Measurements from ENCODE around the gene PPA2. TPM values are rescaled to one million over a fixed set of nuclear protein-coding genes. Genes with fewer than 3 reads are reported as not detected.

The PPA2 gene
- total and polyA plus RNA-seq, 8 donors = 75.3 to 102 (median 86.6) TPM

GRCh38 chr4:105432438-105432837 lies 41.4 kb downstream of the PPA2 start:
- DNase-seq (peak in 1 of 4 donors; percentile 8), ATAC-seq (no peak)
- intact Hi-C loops (cut with DNase I) = no loop called here
- Histone ChIP-seq H3K9me3 (peaks cover 0 to 6% of the 10 kb centered on the region in 2 donors), H3K27ac (no peak overlapping the region), H3K4me3 (no peak overlapping the region), H3K36me3 (peaks cover 0 to 58% of the 10 kb centered on the region in 2 donors), H3K4me1 (no peaks in the 10 kb centered on the region), H3K27me3 (no peaks in the 10 kb centered on the region)
- no peak for TF ChIP-seq CTCF (IDR thresholded peaks at IDR 0.05)

GRCh38 chr4:105430811-105431210 lies 43.1 kb downstream of the PPA2 start:
- H3K36me3 ChIP-seq = peaks cover 0 to 58% of the 10 kb centered on the region in 2 donors
- DNase-seq (no peak), ATAC-seq (no peak)
- H3K27me3 ChIP-seq = no peaks in the 10 kb centered on the region
- H3K9me3 ChIP-seq = peaks cover 0 to 10% of the 10 kb centered on the region in 2 donors
- no peaks in the 10 kb centered on the region for H3K4me1 ChIP-seq
- no peak overlapping the region for H3K27ac ChIP-seq
- intact Hi-C loops (cut with DNase I) = no loop called here
- no peak overlapping the region for H3K4me3 ChIP-seq
- no peak for TF ChIP-seq CTCF (IDR thresholded peaks at IDR 0.05)

- Histone ChIP-seq H3K9me3 (peaks cover 0 to 7% of the 10 kb centered on the region in 2 donors), H3K4me1 (no peaks in the 10 kb centered on the region), H3K27me3 (no peaks in the 10 kb centered on the region), H3K27ac (no peak overlapping the region), H3K36me3 (peaks cover 0 to 51% of the 10 kb centered on the region in 2 donors), H3K4me3 (no peak overlapping the region)
- DNase-seq (peak in 1 of 4 donors; percentile 60), ATAC-seq (no peak)
- TF ChIP-seq CTCF (IDR thresholded peaks at IDR 0.05) = no peak
- intact Hi-C loops (cut with DNase I) = no loop called here
These were observed 47.5 kb downstream of the PPA2 start for GRCh38 chr4:105426187-105426897.

GRCh38 chr4:105422207-105422920 lies 51.5 kb downstream of the PPA2 start:
- no peak for DNase-seq
- no peak overlapping the region for H3K27ac ChIP-seq
- TF ChIP-seq CTCF (IDR thresholded peaks at IDR 0.05) = no peak
- no peak for ATAC-seq
- peaks cover 0 to 7% of the 10 kb centered on the region in 2 donors for H3K9me3 ChIP-seq
- H3K4me1 ChIP-seq = no peaks in the 10 kb centered on the region
- intact Hi-C loops (cut with DNase I) = no loop called here
- no peaks in the 10 kb centered on the region for H3K27me3 ChIP-seq
- no peak overlapping the region for H3K4me3 ChIP-seq
- H3K36me3 ChIP-seq = peaks cover 0 to 57% of the 10 kb centered on the region in 2 donors

- intact Hi-C loops (cut with DNase I) = no loop called here
- ATAC-seq (no peak), DNase-seq (no peak)
- H3K4me3 ChIP-seq = no peak overlapping the region
- no peaks in the 10 kb centered on the region for H3K9me3 ChIP-seq
- TF ChIP-seq CTCF (IDR thresholded peaks at IDR 0.05) = no peak
- H3K27ac ChIP-seq = no peak overlapping the region
- H3K27me3 ChIP-seq = no peaks in the 10 kb centered on the region
- peaks cover 0 to 35% of the 10 kb centered on the region in 2 donors for H3K36me3 ChIP-seq
- no peaks in the 10 kb centered on the region for H3K4me1 ChIP-seq
These were observed 56.2 kb downstream of the PPA2 start for GRCh38 chr4:105417624-105418023.
